Liver (tissue), 9 donors: ENCODE results near the gene MFF. TPM values are rescaled to one million over a fixed set of nuclear protein-coding genes. Genes with fewer than 3 reads are reported as not detected.

Source experiments
- DNase-seq: peaks from one replicate; pipeline ENCODE4 v3.0.0-alpha.2; 2017; ENCODE audit warnings: low spot score
- H3K27ac ChIP-seq, 2 donors: one replicate each; pipeline ENCODE4 v1.7.0; 2013; ENCODE audit warnings: inconsistent platforms in 2 of 2, low read length in 2 of 2, control low read depth in 1 of 2, low read depth in 1 of 2, mild to moderate bottlenecking in 1 of 2
- H3K27me3 ChIP-seq, 4 donors: one replicate each; pipeline versions ENCODE4 v1.6.1 to v1.7.0; 2013; ENCODE audit warnings: low read length in 3 of 4, inconsistent platforms in 1 of 4, mild to moderate bottlenecking in 1 of 4, moderate library complexity in 1 of 4; ENCODE audit not compliant: control insufficient read depth in 4 of 4, insufficient read depth in 4 of 4
- H3K36me3 ChIP-seq, 4 donors: one replicate each; pipeline versions ENCODE4 v1.6.1 to v1.7.0; 2013; ENCODE audit warnings: low read length in 3 of 4, mild to moderate bottlenecking in 3 of 4, low read depth in 1 of 4, moderate library complexity in 1 of 4; ENCODE audit not compliant: control insufficient read depth in 4 of 4, insufficient read depth in 3 of 4
- H3K4me1 ChIP-seq, 4 donors: one replicate each; pipeline versions ENCODE4 v1.6.1 to v1.7.0; 2013; ENCODE audit warnings: low read length in 3 of 4, mild to moderate bottlenecking in 3 of 4, moderate library complexity in 1 of 4; ENCODE audit not compliant: control insufficient read depth in 4 of 4, insufficient read depth in 4 of 4
- H3K4me3 ChIP-seq, 3 donors: one replicate each; pipeline versions ENCODE4 v1.6.1 to v1.7.0; 2013; ENCODE audit warnings: low read length in 3 of 3, control low read depth in 1 of 3, low read depth in 1 of 3, mild to moderate bottlenecking in 1 of 3
- H3K9ac ChIP-seq, 2 donors: one replicate each; pipeline ENCODE4 v1.7.0; 2013; ENCODE audit warnings: low read length in 2 of 2, mild to moderate bottlenecking in 2 of 2, moderate library complexity in 2 of 2, control low read depth in 1 of 2, low read depth in 1 of 2
- H3K9me3 ChIP-seq, 4 donors: one replicate each; pipeline versions ENCODE4 v1.6.1 to v1.7.0; 2013; ENCODE audit warnings: low read length in 3 of 4; ENCODE audit not compliant: control insufficient read depth in 4 of 4
- EGR1 ChIP-seq, 2 donors: IDR thresholded peaks; 2 replicates each; pipeline ENCODE4 v1.6.1; 2016 to 2018; ENCODE audit warnings: antibody characterized with exemption in 2 of 2, low read depth in 2 of 2
- FOXA1 ChIP-seq: IDR thresholded peaks from 2 replicates; pipeline ENCODE4 v1.6.1; 2016; ENCODE audit warnings: antibody characterized with exemption
- FOXA2 ChIP-seq: IDR thresholded peaks from 2 replicates; pipeline ENCODE4 v1.6.1; 2016; ENCODE audit warnings: antibody characterized with exemption
- GABPA ChIP-seq, 2 donors: IDR thresholded peaks in 1 of 2; conservative IDR thresholded peaks in 1 of 2; 2 replicates each; pipeline ENCODE4 v1.6.1; 2016; ENCODE audit warnings: antibody characterized with exemption in 2 of 2, mild to moderate bottlenecking in 1 of 2, moderate library complexity in 1 of 2
- HNF4A ChIP-seq, 2 donors: conservative IDR thresholded peaks; 2 replicates each; pipeline ENCODE4 v1.6.1; 2016; ENCODE audit warnings: antibody characterized with exemption in 2 of 2, mild to moderate bottlenecking in 2 of 2
- HNF4G ChIP-seq: IDR thresholded peaks from 2 replicates; pipeline ENCODE4 v1.6.1; 2016; ENCODE audit warnings: antibody characterized with exemption
- JUND ChIP-seq, 2 donors: IDR thresholded peaks; 2 replicates each; pipeline ENCODE4 v1.6.1; 2016; ENCODE audit warnings: antibody characterized with exemption in 2 of 2
- NR2F2 ChIP-seq: IDR thresholded peaks from 2 replicates; pipeline ENCODE4 v1.6.1; 2016; ENCODE audit warnings: antibody characterized with exemption
- RAD21 ChIP-seq, 2 donors: IDR thresholded peaks; 2 replicates each; pipeline ENCODE4 v1.6.1; 2016; ENCODE audit warnings: antibody characterized with exemption in 2 of 2, mild to moderate bottlenecking in 2 of 2
- RXRA ChIP-seq, 2 donors: IDR thresholded peaks; 2 replicates each; pipeline ENCODE4 v1.6.1; 2017 to 2018; ENCODE audit warnings: antibody characterized with exemption in 2 of 2, mild to moderate bottlenecking in 1 of 2
- SP1 ChIP-seq: IDR thresholded peaks from 2 replicates; pipeline ENCODE4 v1.6.1; 2018; ENCODE audit warnings: antibody characterized with exemption, mild to moderate bottlenecking
- TAF1 ChIP-seq: conservative IDR thresholded peaks from 2 replicates; pipeline ENCODE4 v1.6.1; 2016; ENCODE audit warnings: antibody characterized with exemption, mild to moderate bottlenecking
- YY1 ChIP-seq: IDR thresholded peaks from 2 replicates; pipeline ENCODE4 v1.6.1; 2016; ENCODE audit warnings: antibody characterized with exemption, mild to moderate bottlenecking
- WGBS: extraction: QIAGEN DNeasy Blood & Tissue Kit; methylation state at CpG from one replicate; pipeline ENCODE4 v1.1.7; 2013; 5-methylcytosine and 5-hydroxymethylcytosine counted together
- polyA plus RNA-seq, 2 donors: library from polyadenylated mRNA; stranded (reverse) in 1 of 2; unstranded in 1 of 2; fragments of 200-250 nt in 1 of 2; fragments of >200 nt in 1 of 2; fragmentation: Nextera tagmentation in 1 of 2; extraction: Ambion mirVana in 1 of 2; gene quantifications; one replicate each; pipeline versions ENCODE4 v1.2.1 to v1.2.3, GENCODE V29; 2013 to 2015
- total RNA-seq, 2 donors: library from RNA; depleted of rRNA; stranded (reverse); fragments of >200 nt; gene quantifications; one replicate each; pipeline ENCODE4 v1.2.3, GENCODE V29; 2014
- TF ChIP-seq, protein P1 (sequence below): fragments of 150-350 bp; IDR thresholded peaks from 2 replicates; pipeline ENCODE4 v1.5.1; 2017; ENCODE audit warnings: improper control_type of control experiment, low read depth, low read length; ENCODE audit not compliant: missing input control
- TF ChIP-seq, protein P2 (sequence below): IDR thresholded peaks from 2 replicates; pipeline ENCODE4 v1.6.1; 2016; ENCODE audit warnings: antibody characterized with exemption
- TF ChIP-seq, protein P3 (sequence below): IDR thresholded peaks from 2 replicates; pipeline ENCODE4 v1.6.1; 2016; ENCODE audit warnings: antibody characterized with exemption, mild to moderate bottlenecking
- TF ChIP-seq, protein P4 (sequence below): IDR thresholded peaks from 2 replicates; pipeline ENCODE4 v1.6.1; 2016; ENCODE audit warnings: antibody characterized with exemption
- TF ChIP-seq, protein P5 (sequence below): IDR thresholded peaks from 2 replicates; pipeline ENCODE4 v1.6.1; 2016; ENCODE audit warnings: antibody characterized with exemption
- donor health status: healthy.
- donor health status: healthy.
- donor health status: healthy.
- donor health status: healthy.
- donor health status: healthy.

MFF gene, protein sequence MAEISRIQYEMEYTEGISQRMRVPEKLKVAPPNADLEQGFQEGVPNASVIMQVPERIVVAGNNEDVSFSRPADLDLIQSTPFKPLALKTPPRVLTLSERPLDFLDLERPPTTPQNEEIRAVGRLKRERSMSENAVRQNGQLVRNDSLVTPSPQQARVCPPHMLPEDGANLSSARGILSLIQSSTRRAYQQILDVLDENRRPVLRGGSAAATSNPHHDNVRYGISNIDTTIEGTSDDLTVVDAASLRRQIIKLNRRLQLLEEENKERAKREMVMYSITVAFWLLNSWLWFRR
- total RNA-seq (10 to 100 TPM; 31.7 to 34.6 TPM), polyA plus RNA-seq (10 to 100 TPM; 28.9 to 40.8 TPM)

DNA sequence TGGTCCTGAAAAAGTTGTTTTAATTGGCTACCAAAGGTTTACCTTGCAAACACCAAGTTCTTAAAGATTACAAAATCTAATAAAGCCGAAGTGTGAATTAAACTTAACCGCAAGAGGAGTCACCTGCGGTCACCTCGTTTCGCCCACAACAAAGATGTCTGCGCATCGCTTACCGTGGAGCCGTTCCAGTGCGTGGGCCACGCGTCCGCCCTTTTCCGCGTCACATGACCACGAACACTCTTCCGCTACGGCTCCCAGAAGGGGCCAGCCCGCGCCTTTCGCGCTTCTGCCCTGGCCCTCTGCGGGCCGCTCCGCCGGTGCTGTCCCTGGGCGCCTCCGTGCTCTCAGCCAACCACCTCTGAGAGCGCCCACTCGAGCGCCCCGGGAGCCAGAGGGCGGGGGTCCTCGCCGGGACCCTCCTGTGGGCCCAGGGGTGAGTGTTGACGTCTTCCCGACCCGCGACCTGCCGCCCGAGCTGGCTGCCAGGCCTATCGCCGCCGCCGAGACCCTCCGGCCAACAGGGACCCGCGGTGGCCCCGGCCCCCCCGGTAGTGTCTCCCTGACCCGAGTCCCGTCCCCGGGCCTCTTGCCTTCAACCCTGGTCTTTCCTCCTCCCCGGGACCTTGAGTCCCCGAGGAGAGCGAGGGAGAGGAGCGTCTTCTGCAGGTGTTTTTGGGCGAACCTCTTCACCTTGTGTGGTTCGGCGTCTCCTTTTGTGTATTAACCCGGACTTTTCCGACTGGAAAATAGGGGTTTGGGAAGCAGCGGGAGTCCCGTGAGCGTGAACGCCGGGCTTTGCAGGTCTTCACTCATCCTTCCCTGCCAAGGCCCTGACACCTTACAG, at the start of gene MFF:
Gene MFF (plus strand): TSS at position 257 of the 844 bp plus-strand sequence. CDS start 5,415 bp downstream, outside the sequence.
- peak within 1 kb of the TSS; percentile 44 to 87 for H3K9ac ChIP-seq
- H3K4me1 ChIP-seq, result peaks cover 6 to 21% (median 13%) of the 10 kb centered on the region in 4 donors
- peaks cover 0 to 1% (median 0%) of the 10 kb centered on the region in 4 donors for H3K9me3 ChIP-seq
- H3K27ac ChIP-seq, result peak within 1 kb of the TSS; percentile 88 to 95
- TF ChIP-seq RAD21 (IDR thresholded peaks at IDR 0.05) (no peak), HNF4G (no peak), FOXA1 (peak; percentile 40), EGR1 (IDR thresholded peaks at IDR 0.05; ENCODE audit: low read depth in 2 of 2) (peak; percentile 83 to 94), SP1 (peak; percentile 55), YY1 (peak; percentile 100), GABPA (IDR thresholded peaks at IDR 0.05 in 1 of 2, conservative IDR thresholded peaks at IDR 0.05 in 1 of 2) (peak; percentile 25 to 86), RXRA (IDR thresholded peaks at IDR 0.05) (peak; percentile 66 to 84), NR2F2 (no peak), FOXA2 (no peak), HNF4A (conservative IDR thresholded peaks at IDR 0.05) (peak in 1 of 2 donors; percentile 17), TAF1 (peak; percentile 41), JUND (IDR thresholded peaks at IDR 0.05) (peak in 1 of 2 donors; percentile 7)
- TF ChIP-seq, protein P1, sequence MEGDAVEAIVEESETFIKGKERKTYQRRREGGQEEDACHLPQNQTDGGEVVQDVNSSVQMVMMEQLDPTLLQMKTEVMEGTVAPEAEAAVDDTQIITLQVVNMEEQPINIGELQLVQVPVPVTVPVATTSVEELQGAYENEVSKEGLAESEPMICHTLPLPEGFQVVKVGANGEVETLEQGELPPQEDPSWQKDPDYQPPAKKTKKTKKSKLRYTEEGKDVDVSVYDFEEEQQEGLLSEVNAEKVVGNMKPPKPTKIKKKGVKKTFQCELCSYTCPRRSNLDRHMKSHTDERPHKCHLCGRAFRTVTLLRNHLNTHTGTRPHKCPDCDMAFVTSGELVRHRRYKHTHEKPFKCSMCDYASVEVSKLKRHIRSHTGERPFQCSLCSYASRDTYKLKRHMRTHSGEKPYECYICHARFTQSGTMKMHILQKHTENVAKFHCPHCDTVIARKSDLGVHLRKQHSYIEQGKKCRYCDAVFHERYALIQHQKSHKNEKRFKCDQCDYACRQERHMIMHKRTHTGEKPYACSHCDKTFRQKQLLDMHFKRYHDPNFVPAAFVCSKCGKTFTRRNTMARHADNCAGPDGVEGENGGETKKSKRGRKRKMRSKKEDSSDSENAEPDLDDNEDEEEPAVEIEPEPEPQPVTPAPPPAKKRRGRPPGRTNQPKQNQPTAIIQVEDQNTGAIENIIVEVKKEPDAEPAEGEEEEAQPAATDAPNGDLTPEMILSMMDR, result no peak
- TF ChIP-seq, protein P2, sequence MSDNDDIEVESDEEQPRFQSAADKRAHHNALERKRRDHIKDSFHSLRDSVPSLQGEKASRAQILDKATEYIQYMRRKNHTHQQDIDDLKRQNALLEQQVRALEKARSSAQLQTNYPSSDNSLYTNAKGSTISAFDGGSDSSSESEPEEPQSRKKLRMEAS, result peak; percentile 98
- TF ChIP-seq, protein P3, sequence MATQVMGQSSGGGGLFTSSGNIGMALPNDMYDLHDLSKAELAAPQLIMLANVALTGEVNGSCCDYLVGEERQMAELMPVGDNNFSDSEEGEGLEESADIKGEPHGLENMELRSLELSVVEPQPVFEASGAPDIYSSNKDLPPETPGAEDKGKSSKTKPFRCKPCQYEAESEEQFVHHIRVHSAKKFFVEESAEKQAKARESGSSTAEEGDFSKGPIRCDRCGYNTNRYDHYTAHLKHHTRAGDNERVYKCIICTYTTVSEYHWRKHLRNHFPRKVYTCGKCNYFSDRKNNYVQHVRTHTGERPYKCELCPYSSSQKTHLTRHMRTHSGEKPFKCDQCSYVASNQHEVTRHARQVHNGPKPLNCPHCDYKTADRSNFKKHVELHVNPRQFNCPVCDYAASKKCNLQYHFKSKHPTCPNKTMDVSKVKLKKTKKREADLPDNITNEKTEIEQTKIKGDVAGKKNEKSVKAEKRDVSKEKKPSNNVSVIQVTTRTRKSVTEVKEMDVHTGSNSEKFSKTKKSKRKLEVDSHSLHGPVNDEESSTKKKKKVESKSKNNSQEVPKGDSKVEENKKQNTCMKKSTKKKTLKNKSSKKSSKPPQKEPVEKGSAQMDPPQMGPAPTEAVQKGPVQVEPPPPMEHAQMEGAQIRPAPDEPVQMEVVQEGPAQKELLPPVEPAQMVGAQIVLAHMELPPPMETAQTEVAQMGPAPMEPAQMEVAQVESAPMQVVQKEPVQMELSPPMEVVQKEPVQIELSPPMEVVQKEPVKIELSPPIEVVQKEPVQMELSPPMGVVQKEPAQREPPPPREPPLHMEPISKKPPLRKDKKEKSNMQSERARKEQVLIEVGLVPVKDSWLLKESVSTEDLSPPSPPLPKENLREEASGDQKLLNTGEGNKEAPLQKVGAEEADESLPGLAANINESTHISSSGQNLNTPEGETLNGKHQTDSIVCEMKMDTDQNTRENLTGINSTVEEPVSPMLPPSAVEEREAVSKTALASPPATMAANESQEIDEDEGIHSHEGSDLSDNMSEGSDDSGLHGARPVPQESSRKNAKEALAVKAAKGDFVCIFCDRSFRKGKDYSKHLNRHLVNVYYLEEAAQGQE, result peak; percentile 71
- TF ChIP-seq, protein P4, sequence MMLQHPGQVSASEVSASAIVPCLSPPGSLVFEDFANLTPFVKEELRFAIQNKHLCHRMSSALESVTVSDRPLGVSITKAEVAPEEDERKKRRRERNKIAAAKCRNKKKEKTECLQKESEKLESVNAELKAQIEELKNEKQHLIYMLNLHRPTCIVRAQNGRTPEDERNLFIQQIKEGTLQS, result peak; percentile 54
- TF ChIP-seq, protein P5, sequence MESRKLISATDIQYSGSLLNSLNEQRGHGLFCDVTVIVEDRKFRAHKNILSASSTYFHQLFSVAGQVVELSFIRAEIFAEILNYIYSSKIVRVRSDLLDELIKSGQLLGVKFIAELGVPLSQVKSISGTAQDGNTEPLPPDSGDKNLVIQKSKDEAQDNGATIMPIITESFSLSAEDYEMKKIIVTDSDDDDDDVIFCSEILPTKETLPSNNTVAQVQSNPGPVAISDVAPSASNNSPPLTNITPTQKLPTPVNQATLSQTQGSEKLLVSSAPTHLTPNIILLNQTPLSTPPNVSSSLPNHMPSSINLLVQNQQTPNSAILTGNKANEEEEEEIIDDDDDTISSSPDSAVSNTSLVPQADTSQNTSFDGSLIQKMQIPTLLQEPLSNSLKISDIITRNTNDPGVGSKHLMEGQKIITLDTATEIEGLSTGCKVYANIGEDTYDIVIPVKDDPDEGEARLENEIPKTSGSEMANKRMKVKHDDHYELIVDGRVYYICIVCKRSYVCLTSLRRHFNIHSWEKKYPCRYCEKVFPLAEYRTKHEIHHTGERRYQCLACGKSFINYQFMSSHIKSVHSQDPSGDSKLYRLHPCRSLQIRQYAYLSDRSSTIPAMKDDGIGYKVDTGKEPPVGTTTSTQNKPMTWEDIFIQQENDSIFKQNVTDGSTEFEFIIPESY, result peak; percentile 92
- peak within 1 kb of the TSS; percentile 93 to 97 (median 95) for H3K4me3 ChIP-seq
- DNase-seq, result peak; percentile 89
- H3K36me3 ChIP-seq, result peaks cover 0 to 2% (median under 1%) of the 10 kb centered on the region in 4 donors
- no peaks in the 10 kb centered on the region for H3K27me3 ChIP-seq
- WGBS, result 5% methylated on average over 67 of the region's 67 CpGs
